Activated T-cell treated with anti-CD3 and anti-CD28 coated beads, Interleukin-2, amount 50 U/mL, for 24 hours (primary cell): Measurements from ENCODE around the gene NVL.

Experiments used
- DNase-seq: peaks from one replicate; pipeline ENCODE4 v3.0.0-alpha.2; 2020
- H3K27ac Mint-ChIP-seq: 2 replicates; pipeline ENCODE4 v1.8.0; 2020; ENCODE audit warnings: mild to moderate bottlenecking, mixed read lengths
- H3K27me3 Mint-ChIP-seq: 2 replicates; pipeline ENCODE4 v1.8.0; 2020; ENCODE audit warnings: mixed read lengths
- H3K36me3 Mint-ChIP-seq: 2 replicates; pipeline ENCODE4 v1.8.0; 2020; ENCODE audit warnings: low read depth, mixed read lengths
- H3K4me1 Mint-ChIP-seq: 2 replicates; pipeline ENCODE4 v1.8.0; 2020; ENCODE audit warnings: low read depth, mixed read lengths
- H3K4me3 Mint-ChIP-seq: 2 replicates; pipeline ENCODE4 v1.8.0; 2020; ENCODE audit warnings: mild to moderate bottlenecking, moderate library complexity, mixed read lengths
- H3K9me3 Mint-ChIP-seq: 2 replicates; pipeline ENCODE4 v1.8.0; 2020; ENCODE audit warnings: mixed read lengths

NVL gene

DNA sequence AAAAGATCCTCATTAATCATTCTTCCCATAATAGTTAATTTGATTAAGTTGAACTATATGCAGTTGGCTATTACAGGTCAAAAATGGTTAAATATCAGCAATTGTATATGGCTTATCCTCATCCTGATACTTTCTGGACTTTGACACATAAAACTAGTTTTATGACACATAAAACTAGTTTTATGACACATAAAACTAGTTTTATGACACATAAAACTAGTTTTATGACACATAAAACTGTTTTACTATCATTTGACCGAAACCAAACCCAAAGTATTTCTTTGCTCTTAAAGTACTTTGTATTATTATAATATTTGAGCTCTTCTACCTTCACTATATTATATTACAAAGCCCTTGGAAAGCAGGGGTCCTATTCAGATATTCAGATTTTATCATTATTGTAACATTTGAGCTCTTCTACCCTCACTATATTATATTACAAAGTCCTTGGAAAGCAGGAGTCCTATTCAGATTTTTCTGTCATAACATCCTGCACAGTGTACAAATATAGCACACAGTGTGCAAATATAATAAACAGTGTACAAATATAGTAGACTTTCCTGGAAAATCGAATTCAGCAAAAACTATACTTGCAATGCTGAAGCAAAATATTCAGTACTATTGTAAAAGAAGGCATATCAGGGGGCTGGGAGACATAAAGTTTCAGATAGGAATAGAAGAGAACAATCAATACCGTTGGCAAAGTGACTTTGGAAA is 53.0 kb downstream of the NVL start:
- no peaks in the 10 kb centered on the region for H3K9me3 Mint-ChIP-seq
- peaks cover 9% of the 10 kb centered on the region for H3K4me1 Mint-ChIP-seq
- no peaks in the 10 kb centered on the region for H3K27me3 Mint-ChIP-seq
- no peak overlapping the region for H3K4me3 Mint-ChIP-seq
- peaks cover 67% of the 10 kb centered on the region for H3K36me3 Mint-ChIP-seq
- no peak for DNase-seq
- no peak overlapping the region for H3K27ac Mint-ChIP-seq

DNA sequence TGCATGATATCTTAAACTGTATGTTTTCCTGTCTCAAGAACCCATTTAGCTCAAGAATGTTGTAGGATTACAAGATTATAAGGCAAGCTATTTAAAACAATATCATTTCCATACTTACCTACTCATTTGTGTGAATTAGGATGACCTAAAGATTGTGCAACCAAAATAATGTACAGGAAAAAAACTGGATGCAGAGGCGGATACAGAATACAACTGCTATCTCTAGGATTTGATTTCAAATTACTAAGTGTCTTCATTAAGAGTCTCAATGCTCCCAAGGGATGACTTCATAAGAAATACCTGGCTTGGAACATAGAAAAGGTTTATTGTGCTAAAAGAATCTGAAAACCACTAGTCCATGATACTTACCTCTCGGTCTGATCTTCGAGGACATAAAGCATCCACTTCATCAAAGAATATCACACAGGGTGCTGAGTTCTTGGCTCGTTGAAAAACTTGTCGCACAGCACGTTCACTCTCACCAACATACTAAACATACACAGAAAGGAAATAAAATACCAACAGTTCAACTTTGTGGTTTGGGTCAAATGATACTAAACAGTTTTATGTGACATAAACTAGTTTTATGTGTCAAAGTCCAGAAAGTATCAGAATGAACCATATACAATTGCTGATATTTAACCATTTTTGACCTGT is 54.9 kb downstream of the NVL start:
- H3K9me3 Mint-ChIP-seq = no peaks in the 10 kb centered on the region
- H3K27ac Mint-ChIP-seq = peak overlapping the region; percentile 4
- peaks cover 9% of the 10 kb centered on the region for H3K4me1 Mint-ChIP-seq
- H3K4me3 Mint-ChIP-seq = no peak overlapping the region
- no peak for DNase-seq
- H3K27me3 Mint-ChIP-seq = no peaks in the 10 kb centered on the region
- H3K36me3 Mint-ChIP-seq = peaks cover 67% of the 10 kb centered on the region

DNA sequence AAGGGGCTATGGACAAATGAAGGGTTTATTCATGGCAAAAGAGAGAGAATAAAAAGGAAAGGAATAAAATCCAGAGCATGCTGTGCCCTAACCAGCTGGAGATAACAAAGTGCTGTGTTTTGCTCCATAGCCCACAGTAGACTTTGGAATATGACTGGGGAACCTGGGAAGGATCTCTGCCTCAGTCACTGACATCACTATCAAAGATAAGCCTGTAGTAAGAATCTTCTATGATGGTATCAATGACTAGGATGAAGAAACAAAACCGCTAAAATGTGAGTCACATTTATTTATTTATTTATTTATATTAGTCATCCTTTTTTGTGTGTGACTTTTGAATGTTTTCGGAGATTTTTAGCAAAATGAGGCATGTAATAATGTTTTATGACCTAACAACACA is 56.3 kb downstream of the NVL start:
- Mint-ChIP-seq H3K36me3 (peaks cover 72% of the 10 kb centered on the region), H3K9me3 (no peaks in the 10 kb centered on the region), H3K4me1 (peaks cover 9% of the 10 kb centered on the region), H3K27ac (no peak overlapping the region), H3K27me3 (no peaks in the 10 kb centered on the region), H3K4me3 (no peak overlapping the region)
- no peak for DNase-seq

DNA sequence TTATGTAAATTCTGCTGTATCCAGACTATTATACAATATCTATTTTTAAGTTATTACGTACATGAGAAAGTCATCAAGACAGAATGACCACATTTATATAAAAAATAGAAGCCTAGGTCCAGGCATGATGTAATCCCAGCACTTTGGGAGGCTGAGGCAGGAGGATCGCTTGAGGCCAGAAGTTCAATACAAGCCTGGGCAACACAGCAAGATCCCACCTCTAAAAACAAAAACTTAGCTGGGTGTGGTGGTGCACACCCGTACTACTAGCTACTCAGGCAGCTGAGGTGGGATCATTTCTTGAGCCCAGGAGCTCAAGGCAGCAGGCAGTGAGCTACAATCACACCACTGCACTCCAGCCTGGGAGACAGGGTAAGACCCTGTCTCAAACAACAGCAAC is 58.9 kb downstream of the NVL start:
- Mint-ChIP-seq H3K27ac (no peak overlapping the region), H3K9me3 (no peaks in the 10 kb centered on the region)

DNA sequence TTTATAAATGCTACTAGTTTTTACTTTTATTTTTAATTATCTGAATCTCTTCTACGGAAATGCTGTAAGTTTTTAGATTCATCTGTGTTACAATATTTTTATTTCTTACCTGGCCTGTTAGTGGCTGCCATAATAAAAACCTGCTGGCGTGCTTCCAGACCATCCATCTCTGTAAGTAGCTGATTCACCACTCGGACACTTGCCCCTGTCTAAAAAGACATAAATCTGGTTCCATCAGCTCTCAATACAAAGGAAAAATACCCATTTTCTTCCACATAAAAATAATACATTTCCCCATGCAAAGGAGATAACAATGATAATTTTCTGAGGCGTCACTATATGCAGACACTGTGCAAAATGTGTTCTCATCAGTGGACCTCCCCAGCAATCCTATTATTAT is 62.0 kb downstream of the NVL start:
- H3K27me3 Mint-ChIP-seq = no peaks in the 10 kb centered on the region
- H3K36me3 Mint-ChIP-seq = peaks cover 79% of the 10 kb centered on the region
- DNase-seq = no peak
- H3K4me3 Mint-ChIP-seq = no peak overlapping the region
- peaks cover 5% of the 10 kb centered on the region for H3K4me1 Mint-ChIP-seq
- H3K9me3 Mint-ChIP-seq = no peaks in the 10 kb centered on the region
- no peak overlapping the region for H3K27ac Mint-ChIP-seq

More for the DNA sequence above, 58.9 kb downstream of the NVL start:
- Mint-ChIP-seq H3K4me3 (no peak overlapping the region), H3K4me1 (peaks cover 4% of the 10 kb centered on the region), H3K36me3 (peaks cover 77% of the 10 kb centered on the region), H3K27me3 (no peaks in the 10 kb centered on the region)
- DNase-seq = no peak

DNA sequence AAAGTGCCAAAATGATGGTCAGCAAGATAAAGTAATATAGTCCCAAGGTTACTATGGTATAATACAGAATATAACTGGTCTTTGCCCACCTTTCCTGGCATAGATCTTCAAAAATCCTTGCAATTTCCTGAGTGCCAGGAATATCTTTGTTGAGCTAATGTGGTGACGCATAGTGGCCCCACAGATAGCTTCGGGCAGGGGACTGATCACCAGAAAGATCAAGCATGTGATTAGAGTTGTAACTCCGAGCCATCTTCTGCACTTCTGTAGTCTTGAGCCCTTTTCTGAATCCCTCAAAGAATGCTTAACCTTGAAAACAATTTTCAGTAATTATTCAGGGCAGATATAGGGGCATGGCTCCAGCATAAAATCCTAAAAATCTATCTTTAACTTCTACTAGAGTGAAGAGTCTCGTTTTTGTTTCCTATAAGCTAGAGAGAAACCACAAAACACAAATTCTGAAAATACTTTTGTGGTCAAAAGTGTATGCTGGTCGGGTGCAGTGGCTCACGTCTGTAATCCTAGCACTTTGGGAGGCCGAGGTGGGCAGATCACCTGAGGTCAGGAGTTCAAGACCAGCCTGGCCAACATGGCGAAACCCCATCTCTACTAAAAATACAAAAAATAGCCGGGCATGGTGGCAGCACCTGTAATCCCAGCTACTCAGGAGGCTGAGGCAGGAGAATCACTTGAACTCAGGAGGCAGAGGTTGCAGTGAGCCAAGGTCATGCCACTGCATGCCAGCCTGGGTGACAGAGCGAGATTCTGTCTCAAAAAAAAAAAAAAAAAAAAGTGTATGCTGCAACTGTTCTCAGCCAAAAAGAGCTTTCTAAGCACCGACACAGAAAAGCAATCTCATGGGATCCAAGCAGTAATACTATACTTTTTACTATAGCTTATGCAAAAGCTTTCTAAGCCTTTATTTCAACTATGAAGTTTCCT is 62.8 kb downstream of the NVL start:
- H3K36me3 Mint-ChIP-seq = peaks cover 83% of the 10 kb centered on the region
- no peaks in the 10 kb centered on the region for H3K9me3 Mint-ChIP-seq
- DNase-seq = no peak
- no peak overlapping the region for H3K27ac Mint-ChIP-seq
- no peak overlapping the region for H3K4me3 Mint-ChIP-seq
- H3K4me1 Mint-ChIP-seq = peaks cover 12% of the 10 kb centered on the region
- no peaks in the 10 kb centered on the region for H3K27me3 Mint-ChIP-seq

DNA sequence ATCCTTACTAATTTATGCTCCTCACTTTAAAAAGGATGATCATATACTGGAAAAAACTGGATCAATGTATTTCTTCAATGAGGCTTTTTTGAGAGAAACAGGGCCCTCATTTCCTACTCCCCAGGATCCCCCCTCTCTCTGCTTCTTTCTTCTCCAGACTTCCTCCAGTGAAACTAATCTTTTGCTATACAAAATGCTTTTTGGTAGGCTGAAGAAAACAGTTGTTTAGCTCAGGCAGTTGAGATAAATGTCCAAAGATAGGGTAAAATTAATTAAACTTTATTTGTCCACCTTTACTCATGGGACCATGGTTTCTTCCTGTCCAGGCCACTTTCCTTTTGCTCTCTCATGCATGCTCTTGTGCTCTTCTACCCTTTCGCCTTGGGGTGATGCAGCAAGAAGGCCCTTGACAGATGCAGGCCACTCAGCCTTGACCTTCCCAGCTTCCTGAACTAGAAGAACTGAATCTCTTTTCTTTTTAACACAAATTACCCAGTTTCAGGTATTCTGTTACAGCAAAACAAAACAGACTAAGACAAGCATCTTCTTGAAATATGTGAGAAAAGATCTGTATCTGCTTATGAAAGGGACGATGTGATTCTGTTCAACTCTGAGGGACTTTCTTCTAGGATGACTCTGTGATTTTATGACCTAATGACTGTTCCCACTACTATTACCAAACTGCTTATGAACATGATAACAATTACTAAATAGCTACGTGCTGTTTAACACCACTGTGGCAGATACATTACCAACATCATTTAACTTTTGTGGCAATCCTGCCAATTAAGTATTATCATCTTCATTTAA is 63.7 kb downstream of the NVL start:
- no peaks in the 10 kb centered on the region for H3K9me3 Mint-ChIP-seq
- peaks cover 84% of the 10 kb centered on the region for H3K36me3 Mint-ChIP-seq
- no peak overlapping the region for H3K4me3 Mint-ChIP-seq
- H3K27ac Mint-ChIP-seq = peak overlapping the region; percentile 20
- no peak for DNase-seq
- H3K4me1 Mint-ChIP-seq = peaks cover 17% of the 10 kb centered on the region
- H3K27me3 Mint-ChIP-seq = no peaks in the 10 kb centered on the region

DNA sequence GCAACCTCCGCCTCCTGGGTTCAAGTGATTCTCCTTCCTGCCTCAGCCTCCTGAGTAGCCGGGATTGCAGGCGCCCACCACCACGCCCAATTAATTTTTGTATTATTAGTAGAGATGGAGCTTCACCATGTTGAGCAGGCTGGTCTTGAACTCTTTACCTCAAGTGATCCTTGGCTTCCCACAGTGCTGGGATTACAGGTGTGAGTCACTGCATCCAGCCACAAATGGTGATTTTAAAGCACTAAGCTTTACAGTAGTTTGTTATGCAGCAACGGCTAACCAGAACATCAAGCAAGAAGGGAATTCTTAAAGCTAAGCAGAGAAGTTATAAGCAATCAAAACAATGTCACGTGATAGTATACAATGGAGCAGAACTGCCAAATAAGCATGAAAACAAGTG is 65.7 kb downstream of the NVL start:
- Mint-ChIP-seq H3K36me3 (peaks cover 79% of the 10 kb centered on the region), H3K9me3 (no peaks in the 10 kb centered on the region), H3K27ac (no peak overlapping the region), H3K27me3 (no peaks in the 10 kb centered on the region), H3K4me3 (no peak overlapping the region), H3K4me1 (peaks cover 18% of the 10 kb centered on the region)
- DNase-seq = no peak

DNA sequence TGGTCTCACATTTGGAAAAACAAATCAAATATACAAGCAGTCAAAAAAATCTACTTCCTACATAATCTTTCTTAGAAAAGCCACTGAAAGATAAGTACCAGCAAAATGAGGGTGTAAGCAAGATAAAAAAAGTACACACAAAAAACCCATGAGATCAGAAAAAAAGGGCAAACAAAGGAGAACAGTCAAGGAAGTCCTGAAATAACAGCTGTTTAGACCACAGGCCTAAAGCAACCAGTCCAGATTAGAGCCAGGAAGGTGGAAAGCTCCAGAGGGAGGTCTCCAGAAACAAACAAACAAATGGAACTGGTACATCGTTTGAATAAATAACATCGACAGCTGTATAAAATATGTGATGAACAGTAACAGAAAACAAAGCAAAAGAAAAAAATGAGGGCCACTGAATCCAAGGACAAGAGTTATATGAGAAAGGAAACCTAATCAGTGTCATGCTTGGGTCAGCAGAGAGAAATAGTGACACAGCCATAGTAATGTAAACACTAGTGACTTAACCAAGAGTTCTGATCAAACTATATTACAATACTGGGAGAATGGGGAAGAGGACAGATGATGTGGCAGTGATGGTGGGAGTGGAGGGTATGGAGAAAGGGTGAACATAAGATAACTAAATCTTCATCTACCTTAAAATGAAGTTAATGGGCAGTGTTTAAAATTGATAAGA is 67.5 kb downstream of the NVL start:
- Mint-ChIP-seq H3K4me1 (peaks cover 18% of the 10 kb centered on the region), H3K27me3 (no peaks in the 10 kb centered on the region), H3K9me3 (no peaks in the 10 kb centered on the region), H3K36me3 (peaks cover 75% of the 10 kb centered on the region), H3K27ac (peak overlapping the region; percentile 9), H3K4me3 (no peak overlapping the region)
- DNase-seq = no peak

DNA sequence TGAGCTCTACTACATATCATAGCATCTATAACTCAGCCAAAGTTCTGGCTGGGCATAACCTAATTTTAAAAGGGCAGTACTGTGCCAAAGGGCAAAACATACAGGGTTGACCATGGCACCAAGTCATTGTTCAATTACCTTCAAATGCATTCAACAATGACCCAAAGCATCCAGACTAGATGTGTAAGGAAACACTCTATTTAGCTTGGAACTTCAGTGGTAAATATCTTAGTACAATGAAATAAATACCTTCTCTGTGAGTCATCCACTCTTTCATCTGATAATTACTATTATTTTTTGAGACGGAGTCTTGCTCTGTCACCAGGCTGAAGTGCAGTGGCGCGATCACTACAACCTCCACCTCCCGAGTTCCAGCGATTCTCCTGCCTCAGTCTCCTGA is 70.0 kb downstream of the NVL start:
- no peaks in the 10 kb centered on the region for H3K9me3 Mint-ChIP-seq
- no peak overlapping the region for H3K27ac Mint-ChIP-seq
- no peaks in the 10 kb centered on the region for H3K27me3 Mint-ChIP-seq
- no peak for DNase-seq
- H3K4me1 Mint-ChIP-seq = peaks cover 14% of the 10 kb centered on the region
- H3K36me3 Mint-ChIP-seq = peaks cover 65% of the 10 kb centered on the region
- H3K4me3 Mint-ChIP-seq = no peak overlapping the region

DNA sequence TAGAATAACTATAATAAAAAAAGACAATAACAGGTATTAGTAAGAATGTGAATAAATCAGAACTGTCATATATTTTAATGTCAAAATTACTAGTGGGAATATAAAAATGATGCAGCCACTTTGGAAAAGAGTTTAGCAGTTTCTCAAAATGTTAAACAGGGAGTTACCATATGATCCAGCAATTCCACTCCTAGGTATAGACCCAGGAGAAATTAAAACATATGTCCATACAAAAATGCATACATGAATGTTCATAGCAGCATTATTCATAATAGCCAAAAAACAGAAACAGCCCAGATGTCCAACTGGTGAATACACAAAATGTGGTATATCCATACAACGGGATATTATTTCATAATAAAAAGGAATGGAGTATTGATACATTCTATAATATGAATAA is 71.6 kb downstream of the NVL start:
- no peaks in the 10 kb centered on the region for H3K9me3 Mint-ChIP-seq

DNA sequence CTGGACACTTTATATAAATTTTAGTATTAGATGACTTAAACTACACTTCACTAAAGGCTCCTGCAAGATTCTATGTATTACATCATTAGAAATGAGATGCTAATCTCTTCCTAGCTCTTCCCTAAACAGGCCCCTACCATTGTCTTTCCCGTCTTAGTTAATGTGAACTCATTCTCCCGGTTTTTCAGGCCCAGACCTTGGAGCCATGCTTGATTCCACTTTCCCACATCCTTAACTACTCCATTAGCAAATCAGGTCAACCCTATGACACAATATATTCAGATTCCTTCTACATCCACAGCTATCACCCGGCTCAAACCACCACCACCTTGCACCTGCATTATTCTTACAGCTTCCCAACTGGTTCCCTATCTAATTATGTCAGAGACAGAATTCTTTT is 73.3 kb downstream of the NVL start:
- Mint-ChIP-seq H3K27me3 (no peaks in the 10 kb centered on the region), H3K4me3 (no peak overlapping the region), H3K9me3 (no peaks in the 10 kb centered on the region), H3K27ac (no peak overlapping the region), H3K4me1 (peaks cover 5% of the 10 kb centered on the region), H3K36me3 (peaks cover 41% of the 10 kb centered on the region)
- no peak for DNase-seq

More for the DNA sequence above, 71.6 kb downstream of the NVL start:
- no peak for DNase-seq
- H3K27ac Mint-ChIP-seq = no peak overlapping the region
- H3K36me3 Mint-ChIP-seq = peaks cover 53% of the 10 kb centered on the region
- no peak overlapping the region for H3K4me3 Mint-ChIP-seq
- no peaks in the 10 kb centered on the region for H3K27me3 Mint-ChIP-seq
- peaks cover 15% of the 10 kb centered on the region for H3K4me1 Mint-ChIP-seq

DNA sequence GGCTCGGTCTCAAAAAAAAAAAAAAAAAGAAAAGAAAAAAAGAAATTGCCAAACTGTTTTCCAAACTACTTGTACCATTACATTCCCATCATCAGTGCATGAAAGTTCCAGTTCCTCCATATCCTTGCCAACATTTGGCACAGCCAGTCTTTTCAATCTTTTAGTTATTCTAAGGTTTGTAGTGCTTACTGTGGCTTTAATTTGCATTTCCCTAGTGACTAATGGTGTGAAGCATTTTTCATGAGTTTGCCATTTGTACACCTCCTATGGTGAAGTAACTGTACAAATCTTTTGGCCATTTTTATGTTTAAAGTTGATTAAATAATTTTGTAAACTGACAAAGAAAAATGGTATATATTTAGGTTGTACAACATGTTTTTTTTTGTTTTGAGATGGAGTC is 76.3 kb downstream of the NVL start:
- no peaks in the 10 kb centered on the region for H3K27me3 Mint-ChIP-seq
- H3K36me3 Mint-ChIP-seq = peaks cover 36% of the 10 kb centered on the region
- DNase-seq = no peak
- H3K27ac Mint-ChIP-seq = no peak overlapping the region
- H3K9me3 Mint-ChIP-seq = no peaks in the 10 kb centered on the region
- no peak overlapping the region for H3K4me3 Mint-ChIP-seq
- H3K4me1 Mint-ChIP-seq = peaks cover 2% of the 10 kb centered on the region

DNA sequence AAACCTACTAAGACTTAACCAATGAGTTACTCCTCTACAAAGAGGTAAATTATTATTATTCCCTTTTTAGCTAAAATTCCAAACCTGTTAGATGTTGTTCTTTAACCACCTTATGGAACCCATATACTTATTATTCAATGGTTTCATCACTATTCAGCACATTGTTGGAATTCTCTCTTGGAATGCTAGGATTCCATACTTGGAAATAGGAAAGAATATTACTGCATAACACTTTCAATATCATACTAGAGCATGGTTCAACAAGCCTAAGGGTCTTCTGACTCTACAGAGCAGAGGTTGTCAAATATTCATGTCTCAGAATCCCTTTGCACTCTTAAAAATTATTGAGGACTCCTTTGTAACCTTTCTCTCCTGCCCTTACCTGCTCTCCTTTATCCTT is 77.5 kb downstream of the NVL start:
- peaks cover 5% of the 10 kb centered on the region for H3K4me1 Mint-ChIP-seq
- H3K27me3 Mint-ChIP-seq = no peaks in the 10 kb centered on the region
- no peak overlapping the region for H3K27ac Mint-ChIP-seq
- DNase-seq = no peak
- H3K9me3 Mint-ChIP-seq = no peaks in the 10 kb centered on the region
- peaks cover 35% of the 10 kb centered on the region for H3K36me3 Mint-ChIP-seq
- no peak overlapping the region for H3K4me3 Mint-ChIP-seq
